PC-9 (cell line): Measurements from ENCODE around the gene NDUFS8. TPM values are rescaled to one million over a fixed set of nuclear protein-coding genes. Genes with fewer than 3 reads are reported as not detected.

Source experiments
- BruUV-seq: library from RNA; stranded (reverse); fragments of 400-500 nt; replicated peaks from 2 replicates; lab custom pipeline; 2021; lab: Mats Ljungman, UMichigan
- CTCF ChIA-PET: fragments of 300-600 bp; sonication (Branson Sonifier 250); formaldehyde crosslinking; loops from one replicate; lab custom pipeline; 2022; ENCODE audit warnings: antibody characterized with exemption; lab: Charles Lee
- POLR2A ChIA-PET: fragments of 300-600 bp; sonication (Branson Sonifier 250); formaldehyde crosslinking; loops from one replicate; lab custom pipeline; 2022; ENCODE audit warnings: antibody characterized with exemption; ENCODE audit not compliant: unreplicated experiment; lab: Charles Lee
- DNase-seq, 2 experiments: peaks; one replicate each; pipeline versions ENCODE4 v3.0.0 to v3.0.0-alpha.2; 2015 to 2022; ENCODE audit warnings: mixed read lengths in 1 of 2
- H2AFZ ChIP-seq: fragments of 200-600 bp; sonication (generic); 2 replicates; pipeline ENCODE4 v1.8.1; 2017; ENCODE audit warnings: antibody characterized with exemption
- H3F3A ChIP-seq: fragments of 200-600 bp; sonication (generic); 2 replicates; pipeline ENCODE4 v1.8.1; 2017; ENCODE audit warnings: antibody characterized with exemption, mild to moderate bottlenecking, low read depth; ENCODE audit not compliant: insufficient read depth
- H3K27ac ChIP-seq: fragments of 200-600 bp; sonication (generic); 2 replicates; pipeline ENCODE4 v1.6.1; 2016; ENCODE audit warnings: mixed run types
- H3K27me3 ChIP-seq: fragments of 200-600 bp; sonication (generic); 2 replicates; pipeline ENCODE4 v1.6.1; 2016; ENCODE audit warnings: low read depth, mixed run types; ENCODE audit not compliant: insufficient read depth
- H3K36me3 ChIP-seq: fragments of 200-600 bp; sonication (generic); 2 replicates; pipeline ENCODE4 v1.6.1; 2016; ENCODE audit warnings: low read depth, mixed run types
- H3K4me1 ChIP-seq: fragments of 200-600 bp; sonication (generic); replicated peaks from 2 replicates; pipeline ENCODE4 v1.6.1; 2016; ENCODE audit warnings: mixed run types; ENCODE audit not compliant: insufficient read depth
- H3K4me2 ChIP-seq: fragments of 200-600 bp; sonication (generic); 2 replicates; pipeline ENCODE4 v1.6.1; 2017; ENCODE audit warnings: mixed run types
- H3K4me3 ChIP-seq: fragments of 200-600 bp; sonication (generic); 2 replicates; pipeline ENCODE4 v1.6.1; 2016; ENCODE audit warnings: mixed run types
- H3K79me2 ChIP-seq: fragments of 200-600 bp; sonication (generic); 2 replicates; pipeline ENCODE4 v1.6.1; 2017; ENCODE audit warnings: low read depth, mixed run types
- H3K9me2 ChIP-seq: fragments of 200-600 bp; sonication (generic); 2 replicates; pipeline ENCODE4 v1.8.1; 2017; ENCODE audit warnings: mild to moderate bottlenecking; ENCODE audit not compliant: insufficient read depth
- H3K9me3 ChIP-seq: fragments of 200-600 bp; sonication (generic); 2 replicates; pipeline ENCODE4 v1.8.1; 2016; ENCODE audit warnings: low read depth; ENCODE audit not compliant: insufficient read depth
- H4K20me1 ChIP-seq: fragments of 200-600 bp; sonication (generic); 2 replicates; pipeline ENCODE4 v1.8.1; 2017; ENCODE audit not compliant: insufficient read depth
- EZH2 ChIP-seq: fragments of 200-600 bp; sonication (generic); IDR thresholded peaks from 2 replicates; pipeline ENCODE4 v1.8.0; 2017; ENCODE audit warnings: antibody characterized with exemption, low read depth
- intact Hi-C: fragments of 100-400 bp; cut with micrococcal nuclease; formaldehyde crosslinking; loops from one replicate; pipeline ENCODE4 v1.10.0; 2022; ENCODE audit not compliant: unreplicated experiment
- total RNA-seq: library from RNA; stranded (reverse); gene quantifications from 2 replicates; pipeline ENCODE4 v1.2.3, GENCODE V29; 2021
- TF ChIP-seq, protein P1 (sequence below): fragments of 200-600 bp; sonication (generic); conservative IDR thresholded peaks from 2 replicates; pipeline ENCODE4 v1.6.1; 2017; ENCODE audit warnings: mixed run types, antibody characterized with exemption, mild to moderate bottlenecking, moderate library complexity

NDUFS8 gene
- total RNA-seq, 1 experiment from 2014 or later = 275 TPM

DNA sequence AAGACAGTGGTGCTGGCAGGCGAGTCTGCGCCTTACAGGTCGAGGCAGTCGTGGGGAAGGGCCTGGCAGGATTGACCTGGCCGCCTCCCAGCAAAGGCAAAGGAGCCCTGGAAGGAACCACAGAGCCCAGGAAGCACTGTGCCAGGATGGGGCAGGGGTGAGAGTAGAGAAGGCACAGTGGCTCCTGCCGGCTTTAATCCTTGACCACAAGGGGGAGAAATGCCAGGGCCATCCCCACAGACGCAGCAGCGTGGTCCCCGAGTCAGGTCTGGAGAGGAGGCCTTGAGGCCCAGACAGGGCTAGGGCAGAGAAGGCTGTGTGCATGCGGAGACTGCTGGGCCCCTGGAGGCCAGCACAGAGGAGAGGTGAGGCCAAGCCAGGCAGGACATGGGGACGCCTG, 9.9 kb upstream of the NDUFS8 start:
- Histone ChIP-seq H3K36me3 (no peaks in the 10 kb centered on the region), H3K27me3 (no peaks in the 10 kb centered on the region), H3K4me3 (no peak overlapping the region), H3K9me2 (no peaks in the 10 kb centered on the region), H3K4me2 (peak overlapping the region; percentile 35; the same call in 1 of the 2 replicates), H2AFZ (no peak overlapping the region), H3F3A (peaks cover 46% of the 10 kb centered on the region), H4K20me1 (no peaks in the 10 kb centered on the region), H3K79me2 (0 out of 2 replicates have a peak, but pooled peaks cover 1% of the 10 kb centered on the region), H3K27ac (no peak overlapping the region), H3K9me3 (no peaks in the 10 kb centered on the region), H3K4me1 (peaks cover 45% of the 10 kb centered on the region)
- intact Hi-C loops = loop anchor here (1.0 kb wide), 1 partner anchor 10 kb away; the partner anchor contains the start of gene ALDH3B1
- ChIA-PET CTCF (interaction anchor here (1.2 to 1.5 kb wide), 2 partner anchors 10 to 18 kb away, joined by 4 to 8 read pairs; partner anchors contain the start of gene ALDH3B1), POLR2A (interaction anchor here (0.6 to 0.7 kb wide), 3 partner anchors 128 to 390 kb away, joined by 3 to 8 read pairs (median 6); no protein-coding TSS in a partner anchor)
- TF ChIP-seq EZH2 = no peak
- TF ChIP-seq, protein P1, sequence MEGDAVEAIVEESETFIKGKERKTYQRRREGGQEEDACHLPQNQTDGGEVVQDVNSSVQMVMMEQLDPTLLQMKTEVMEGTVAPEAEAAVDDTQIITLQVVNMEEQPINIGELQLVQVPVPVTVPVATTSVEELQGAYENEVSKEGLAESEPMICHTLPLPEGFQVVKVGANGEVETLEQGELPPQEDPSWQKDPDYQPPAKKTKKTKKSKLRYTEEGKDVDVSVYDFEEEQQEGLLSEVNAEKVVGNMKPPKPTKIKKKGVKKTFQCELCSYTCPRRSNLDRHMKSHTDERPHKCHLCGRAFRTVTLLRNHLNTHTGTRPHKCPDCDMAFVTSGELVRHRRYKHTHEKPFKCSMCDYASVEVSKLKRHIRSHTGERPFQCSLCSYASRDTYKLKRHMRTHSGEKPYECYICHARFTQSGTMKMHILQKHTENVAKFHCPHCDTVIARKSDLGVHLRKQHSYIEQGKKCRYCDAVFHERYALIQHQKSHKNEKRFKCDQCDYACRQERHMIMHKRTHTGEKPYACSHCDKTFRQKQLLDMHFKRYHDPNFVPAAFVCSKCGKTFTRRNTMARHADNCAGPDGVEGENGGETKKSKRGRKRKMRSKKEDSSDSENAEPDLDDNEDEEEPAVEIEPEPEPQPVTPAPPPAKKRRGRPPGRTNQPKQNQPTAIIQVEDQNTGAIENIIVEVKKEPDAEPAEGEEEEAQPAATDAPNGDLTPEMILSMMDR = peak; percentile 45
- no TSS peak for BruUV-seq
- DNase-seq = peak in 1 of 2 experiments; percentile 88

DNA sequence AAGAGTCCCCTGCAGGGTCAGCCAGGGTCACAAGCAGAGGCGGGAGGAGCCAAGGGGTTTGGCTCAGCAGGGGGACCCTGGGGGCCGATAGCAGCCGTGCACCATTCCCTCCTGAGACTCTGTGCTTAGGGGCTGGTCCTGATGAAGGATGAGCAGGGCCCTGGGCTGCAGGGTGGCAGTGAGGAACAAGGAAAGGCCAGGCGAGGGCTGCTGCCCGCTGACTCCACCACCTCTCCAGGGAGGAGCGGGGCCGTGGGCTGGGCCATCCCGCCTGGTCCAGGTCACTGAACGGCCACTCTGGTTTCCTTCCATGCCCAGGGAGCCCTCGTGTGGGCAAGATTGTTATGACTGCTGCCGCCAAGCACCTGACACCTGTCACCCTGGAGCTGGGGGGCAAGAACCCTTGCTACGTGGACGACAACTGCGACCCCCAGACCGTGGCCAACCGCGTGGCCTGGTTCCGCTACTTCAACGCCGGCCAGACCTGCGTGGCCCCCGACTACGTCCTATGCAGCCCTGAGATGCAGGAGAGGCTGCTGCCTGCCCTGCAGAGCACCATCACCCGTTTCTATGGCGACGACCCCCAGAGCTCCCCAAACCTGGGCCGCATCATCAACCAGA, 9.2 kb upstream of the NDUFS8 start:
- no peaks in the 10 kb centered on the region for H3K36me3 ChIP-seq
- no peak for TF ChIP-seq EZH2
- TF ChIP-seq, protein P1 = peak; percentile 79
- H4K20me1 ChIP-seq = no peaks in the 10 kb centered on the region
- intact Hi-C loops = no loop called here
- peak; percentile 59 to 82 for DNase-seq
- peaks cover 38% of the 10 kb centered on the region for H3K4me1 ChIP-seq
- H3K79me2 ChIP-seq = no peaks in the 10 kb centered on the region
- POLR2A ChIA-PET = interaction anchor here (0.6 kb wide), 1 partner anchor 10 kb away, joined by 4 read pairs; no protein-coding TSS in a partner anchor
- peak overlapping the region; percentile 35 for H3K4me2 ChIP-seq
- no peaks in the 10 kb centered on the region for H3K27me3 ChIP-seq
- BruUV-seq = no TSS peak
- H3F3A ChIP-seq = peaks cover 47% of the 10 kb centered on the region
- H3K27ac ChIP-seq = no peak overlapping the region
- H3K9me3 ChIP-seq = no peaks in the 10 kb centered on the region
- CTCF ChIA-PET = interaction anchor here (0.6 to 1.5 kb wide), 3 partner anchors 11 to 91 kb away, joined by 3 to 8 read pairs (median 4); partner anchors contain the start of gene ALDH3B1
- no peaks in the 10 kb centered on the region for H3K9me2 ChIP-seq
- no peak overlapping the region for H3K4me3 ChIP-seq
- no peak overlapping the region for H2AFZ ChIP-seq

GRCh38 chr11:68022531-68022930, 8.0 kb upstream of the NDUFS8 start:
- peaks cover 30% of the 10 kb centered on the region for H3K4me1 ChIP-seq
- H3K9me2 ChIP-seq = no peaks in the 10 kb centered on the region
- H3F3A ChIP-seq = peaks cover 34% of the 10 kb centered on the region
- H4K20me1 ChIP-seq = no peaks in the 10 kb centered on the region
- no TSS peak for BruUV-seq
- ChIA-PET CTCF (no interaction called here), POLR2A (no interaction called here)
- H3K9me3 ChIP-seq = no peaks in the 10 kb centered on the region
- H3K27me3 ChIP-seq = no peaks in the 10 kb centered on the region
- intact Hi-C loops = no loop called here
- no peak for DNase-seq
- H3K4me3 ChIP-seq = no peak overlapping the region
- no peak overlapping the region for H3K4me2 ChIP-seq
- H2AFZ ChIP-seq = no peak overlapping the region
- TF ChIP-seq, protein P1 = no peak
- H3K27ac ChIP-seq = no peak overlapping the region
- no peaks in the 10 kb centered on the region for H3K36me3 ChIP-seq
- peaks cover 7% of the 10 kb centered on the region for H3K79me2 ChIP-seq
